OCI-M2 (cell line): ENCODE measurements around the gene MICU1.
"Not testable (repeated sequence)": the region's sequence is repeated elsewhere in the genome, so short reads cannot be mapped to it uniquely, and the experiment has no call there.

Source experiments
- DNase-seq: peaks from one replicate; lab custom pipeline; 2025; ENCODE audit not compliant: unreplicated experiment; lab: John Stamatoyannopoulos, UW

The MICU1 gene

DNA sequence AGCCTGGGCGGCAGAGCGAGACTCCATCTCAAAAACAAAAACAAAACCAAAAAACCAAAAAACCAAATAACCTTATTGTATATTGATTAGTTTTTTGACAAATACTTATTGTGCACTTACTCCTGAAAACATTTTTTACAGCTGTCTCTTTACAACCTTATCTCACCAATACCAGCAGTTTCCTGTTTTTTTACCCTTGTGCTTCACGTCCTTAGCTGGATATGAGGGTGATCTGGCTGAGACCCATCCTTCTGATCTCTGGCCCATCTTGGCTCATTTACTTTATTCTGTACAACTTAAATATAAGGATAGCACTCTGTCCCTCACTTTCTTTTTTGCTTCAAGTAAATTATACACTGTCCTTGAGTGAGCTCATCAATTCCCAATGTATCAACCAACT, 166.6 kb downstream of the MICU1 start:
- no peak for DNase-seq

DNA sequence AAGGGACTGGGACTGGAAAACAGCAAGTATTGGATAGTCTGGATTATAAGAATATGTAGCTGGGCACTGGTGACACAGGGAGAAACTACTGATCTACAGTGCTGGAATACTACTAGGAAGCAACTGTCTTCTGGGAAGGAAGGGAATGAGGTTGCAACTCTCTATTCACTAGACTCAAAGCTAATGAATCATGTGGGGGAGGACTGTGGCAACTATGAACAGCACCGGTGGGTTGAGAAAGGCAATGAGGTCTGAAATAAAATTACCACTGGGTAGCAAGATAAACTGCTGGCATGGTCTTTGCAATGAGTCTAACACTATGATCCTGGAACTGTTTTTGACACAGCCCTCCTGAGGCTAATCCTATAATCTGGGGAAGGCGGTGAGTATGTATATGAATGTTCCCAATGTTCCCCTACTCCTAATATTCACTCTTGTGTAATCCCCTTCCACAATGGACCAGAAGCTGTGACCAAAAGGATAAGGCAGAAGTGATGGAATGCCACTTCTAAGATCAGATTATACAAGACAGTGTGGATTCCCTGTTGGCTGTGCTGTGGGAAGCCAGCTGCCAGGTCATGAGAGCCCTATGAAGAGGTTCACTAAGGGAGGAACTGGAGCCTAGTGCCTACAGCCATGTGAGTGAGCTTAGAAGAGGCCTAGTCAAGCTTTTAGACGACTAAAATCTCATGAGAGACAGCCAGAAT, 169.8 kb downstream of the MICU1 start:
- DNase-seq = no peak

DNA sequence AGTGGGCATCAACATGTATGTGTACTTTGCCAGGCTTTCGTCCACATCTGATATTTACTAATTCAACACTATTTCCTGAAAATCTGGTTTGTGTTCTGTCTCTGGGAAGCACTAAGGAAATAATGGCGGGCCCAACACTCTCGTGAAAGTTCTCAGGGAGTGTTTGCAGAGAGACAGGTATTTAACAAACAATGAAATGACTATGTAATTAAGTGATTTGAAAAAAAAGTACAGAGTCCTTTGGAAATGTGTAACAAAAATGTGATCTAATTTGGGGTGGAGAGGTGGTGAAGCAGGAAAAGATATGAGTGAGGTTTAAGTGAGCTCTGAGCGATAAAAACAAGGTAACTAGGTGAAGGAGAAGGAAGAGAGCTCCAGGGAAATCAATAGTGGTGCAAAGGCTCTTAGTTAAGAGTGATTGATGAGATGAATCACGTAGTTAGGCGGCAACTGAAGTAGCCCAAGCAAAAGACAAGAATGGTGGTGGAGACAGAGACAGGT, 175.9 kb downstream of the MICU1 start:
- DNase-seq = no peak

DNA sequence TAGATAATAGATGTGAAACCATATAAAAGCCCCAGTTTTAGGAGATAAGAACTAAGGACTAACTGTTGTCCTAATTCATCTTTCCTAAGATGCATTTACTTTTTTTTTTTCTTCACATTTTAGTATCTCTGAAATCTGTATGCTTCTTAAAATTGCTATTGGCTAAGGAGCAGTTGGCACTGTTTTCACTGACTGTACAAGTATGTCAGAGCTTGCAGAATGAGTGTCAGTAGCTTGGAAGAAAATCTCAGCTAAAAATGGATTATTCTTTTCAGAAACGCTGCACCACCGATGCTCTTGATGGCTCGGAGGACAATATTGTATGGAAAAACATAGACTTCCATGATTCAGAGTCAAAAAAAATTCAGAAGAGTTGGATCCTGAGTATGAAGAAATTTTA, 180.0 kb downstream of the MICU1 start:
- no peak for DNase-seq

DNA sequence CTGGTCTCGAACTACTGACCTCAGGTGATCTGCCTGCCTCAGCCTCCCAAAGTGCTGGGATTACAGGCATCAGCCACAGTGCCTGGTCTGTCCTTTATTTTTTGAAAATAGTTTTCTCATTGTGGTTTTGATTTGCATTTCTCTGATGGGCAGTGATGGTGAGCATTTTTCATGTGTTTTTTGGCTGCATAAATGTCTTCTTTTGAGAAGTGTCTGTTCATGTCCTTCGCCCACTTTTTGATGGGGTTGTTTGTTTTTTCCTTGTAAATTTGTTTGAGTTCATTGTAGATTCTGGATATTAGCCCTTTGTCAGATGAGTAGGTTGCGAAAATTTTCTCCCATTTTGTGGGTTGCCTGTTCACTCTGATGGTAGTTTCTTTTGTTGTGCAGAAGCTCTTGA, 182.9 kb downstream of the MICU1 start:
- DNase-seq = not testable (repeated sequence)

DNA sequence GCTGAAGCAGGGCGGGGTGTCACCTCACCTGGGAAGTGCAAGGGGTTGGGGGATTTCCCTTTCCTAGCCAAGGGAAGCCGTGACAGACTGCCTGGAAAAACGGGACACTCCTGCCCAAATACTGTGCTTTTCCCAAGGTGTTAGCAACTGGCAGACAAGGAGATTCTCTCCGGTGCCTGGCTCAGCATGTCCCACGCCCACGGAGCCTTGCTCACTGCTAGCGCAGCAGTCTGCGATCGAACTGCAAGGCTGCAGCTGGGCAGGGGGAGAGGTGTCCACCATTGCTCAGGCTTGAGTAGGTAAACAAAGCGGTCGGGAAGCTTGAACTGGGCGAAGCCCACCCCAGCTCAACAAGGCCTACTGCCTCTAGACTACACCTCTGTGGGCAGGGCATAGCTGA, 190.3 kb downstream of the MICU1 start:
- DNase-seq = no peak

DNA sequence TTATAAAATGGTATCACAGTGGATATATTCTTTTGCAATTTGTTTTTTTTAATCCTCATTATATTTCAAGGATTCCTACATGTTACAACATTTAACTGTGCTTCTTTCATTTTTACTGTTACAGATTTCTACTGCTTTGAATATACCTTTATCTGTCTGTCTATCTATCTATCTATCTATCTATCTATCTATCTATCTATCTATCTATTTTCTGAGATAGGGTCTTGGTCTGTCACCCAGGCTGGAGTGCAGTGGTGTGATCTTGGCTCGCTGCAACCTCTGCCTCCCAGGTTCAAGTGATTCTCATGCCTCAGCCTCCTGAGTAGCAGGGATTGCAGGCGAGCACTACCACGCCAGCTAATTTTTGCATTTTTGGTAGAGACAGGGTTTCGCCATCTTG, 194.9 kb downstream of the MICU1 start:
- DNase-seq = not testable (repeated sequence)

DNA sequence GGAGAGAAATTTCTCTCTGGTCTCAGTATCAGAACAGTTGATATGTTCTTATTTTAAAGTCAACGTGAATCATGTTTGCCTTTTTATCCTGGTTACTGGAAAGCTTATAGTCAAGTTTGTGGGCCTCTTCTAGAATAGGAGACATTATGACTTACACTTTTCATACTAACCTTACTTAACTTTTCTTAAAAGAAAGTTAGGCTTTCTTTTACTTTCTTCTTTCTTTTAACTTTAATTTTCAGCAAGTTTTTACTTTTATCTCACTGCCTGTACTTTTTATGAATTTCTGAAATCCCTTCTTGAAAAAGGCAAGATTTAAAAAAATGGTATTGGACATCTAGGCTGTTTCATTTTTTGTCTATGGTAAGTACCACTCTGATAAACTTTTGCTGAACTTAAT, 195.9 kb downstream of the MICU1 start:
- DNase-seq = no peak

DNA sequence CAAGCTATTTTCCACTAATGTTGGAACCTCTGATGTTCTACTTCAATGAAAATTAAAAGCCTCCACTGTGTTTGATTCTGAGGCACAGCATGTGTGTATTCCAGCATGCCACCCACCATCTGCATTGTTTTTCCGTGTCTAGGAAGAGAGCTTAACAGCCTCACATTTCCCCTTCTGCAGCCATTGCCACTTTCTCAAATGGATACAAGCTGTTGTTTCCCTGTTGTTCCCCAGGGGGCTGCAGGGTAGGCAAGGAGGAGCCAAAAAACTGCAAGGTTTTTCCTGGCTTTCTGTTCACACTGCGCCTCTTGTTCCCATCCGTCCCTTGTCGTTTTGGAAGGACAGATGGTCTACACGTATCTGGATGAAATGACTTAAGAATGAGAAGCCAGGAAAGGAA, 198.9 kb downstream of the MICU1 start:
- no peak for DNase-seq

DNA sequence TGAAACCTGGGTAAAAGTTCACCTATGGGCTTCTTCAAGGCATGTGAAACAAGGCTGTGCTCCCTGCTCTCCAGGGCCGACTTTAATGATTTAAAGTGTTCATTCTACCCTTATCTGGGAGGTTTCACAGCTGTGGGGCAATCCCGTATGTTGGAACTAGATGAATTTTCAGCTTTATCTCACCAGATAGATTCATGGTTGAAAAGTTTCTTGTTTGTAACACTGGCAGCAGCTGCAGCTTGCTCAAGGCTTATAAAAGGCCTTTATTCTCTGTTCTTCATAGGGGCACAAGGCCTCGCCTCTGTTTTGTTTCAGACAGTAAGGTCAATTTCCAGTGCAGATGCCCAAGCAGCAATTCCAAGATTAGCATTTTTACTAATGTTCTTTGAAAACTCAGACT, 200.7 kb downstream of the MICU1 start:
- DNase-seq = no peak

DNA sequence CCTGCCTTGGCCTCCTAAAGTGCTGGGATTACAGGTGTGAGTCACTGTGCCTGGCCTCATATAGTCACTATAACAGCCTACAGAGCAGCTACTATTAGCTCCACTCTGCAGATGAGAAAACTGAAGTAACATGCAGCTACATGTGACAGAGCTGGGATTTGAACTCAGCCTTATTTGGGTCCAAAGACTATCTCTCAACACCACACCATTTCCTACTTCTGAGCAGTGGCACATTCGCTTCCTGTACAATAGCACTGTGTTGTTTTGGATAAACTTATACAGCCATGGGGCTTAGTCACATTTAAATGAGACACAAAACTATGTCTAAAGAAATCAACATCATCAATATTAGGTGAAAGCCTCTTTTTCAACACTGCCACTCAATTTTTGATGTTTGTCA, 201.3 kb downstream of the MICU1 start:
- no peak for DNase-seq

DNA sequence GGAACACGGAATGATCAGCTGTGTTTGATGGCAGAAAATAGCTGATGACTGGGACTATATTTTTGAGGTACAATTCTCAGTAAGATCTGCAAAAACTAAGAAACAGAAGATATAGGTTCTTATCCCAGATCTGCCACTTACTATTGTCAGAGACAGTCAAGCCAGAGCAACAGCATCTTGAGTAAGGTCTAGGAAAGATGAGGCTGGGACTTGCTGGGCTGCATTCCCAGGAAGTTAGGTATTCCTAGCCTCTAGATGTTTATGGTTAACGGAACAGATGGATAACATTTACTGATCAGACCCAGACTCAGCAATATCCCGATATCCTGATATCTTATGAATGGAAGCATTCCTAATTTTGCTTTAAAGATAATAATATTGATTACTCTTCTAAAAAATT, 202.5 kb downstream of the MICU1 start:
- no peak for DNase-seq

DNA sequence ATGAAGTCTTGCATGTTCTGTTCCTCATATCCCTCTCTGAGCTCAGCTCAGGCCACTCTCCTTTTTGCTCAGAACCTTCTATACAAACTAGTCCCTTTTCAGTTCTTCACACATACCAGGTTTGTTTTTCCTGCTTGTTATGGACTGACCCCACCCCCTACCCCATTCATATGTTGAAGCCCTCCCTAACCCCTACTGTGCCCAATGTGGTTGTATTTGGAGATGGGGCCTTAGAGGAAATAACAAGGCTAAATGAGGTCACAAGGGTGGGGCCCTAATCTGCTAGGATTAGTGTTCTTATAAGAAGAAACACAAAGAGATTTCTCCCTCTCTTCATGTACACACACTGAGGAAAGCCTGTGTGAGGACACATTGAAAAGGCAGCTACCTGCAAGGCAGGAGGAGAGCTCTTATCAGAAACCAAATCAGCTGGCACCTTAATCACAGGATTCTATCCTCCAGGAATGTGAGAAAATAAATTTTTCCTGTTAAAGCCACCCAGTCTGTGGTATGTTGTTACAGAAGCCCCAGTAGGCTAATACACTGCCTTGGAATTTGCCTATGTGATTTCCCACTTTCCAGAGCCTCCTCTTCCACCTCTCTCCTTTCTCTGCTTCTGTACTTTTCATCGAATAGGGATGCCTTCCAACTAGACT, 203.9 kb downstream of the MICU1 start:
- no peak for DNase-seq

DNA sequence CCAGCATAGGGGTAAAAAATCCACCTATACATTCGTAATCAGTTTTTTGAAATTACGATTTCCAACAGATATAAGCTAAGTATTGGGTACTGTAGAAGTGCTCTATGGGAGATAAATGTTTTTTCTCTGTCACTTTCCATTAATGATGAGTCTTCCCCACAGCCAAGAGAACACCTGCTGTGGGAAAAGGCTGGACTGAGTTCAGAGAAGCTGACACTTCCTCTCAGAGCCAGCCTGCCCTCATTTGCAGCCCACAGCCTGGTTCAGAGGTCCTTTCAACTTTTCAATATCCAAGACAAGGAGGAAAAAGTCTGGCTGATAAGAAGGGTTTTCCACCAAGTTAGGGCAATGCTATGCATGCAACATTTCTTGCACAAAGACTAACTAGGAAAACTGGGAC, 206.6 kb downstream of the MICU1 start:
- DNase-seq = no peak

DNA sequence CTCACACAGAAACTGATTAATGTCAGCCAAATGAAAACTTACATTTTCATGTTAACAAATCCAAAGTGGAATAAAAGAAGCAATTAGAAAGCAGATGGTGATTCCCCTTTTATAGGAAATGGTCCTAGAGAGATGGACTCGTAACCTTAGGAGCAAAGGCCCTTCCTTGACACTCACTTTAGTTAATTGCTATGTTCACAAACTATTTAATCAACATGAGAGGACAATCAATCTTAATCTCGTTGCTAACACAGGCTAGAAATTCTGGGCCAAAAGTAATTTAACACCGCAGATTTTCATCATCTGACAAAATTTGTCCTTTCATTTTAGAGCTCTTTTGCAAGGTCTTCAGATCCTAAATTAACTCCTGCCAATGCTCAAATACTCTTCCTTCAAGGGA, 207.2 kb downstream of the MICU1 start:
- no peak for DNase-seq

DNA sequence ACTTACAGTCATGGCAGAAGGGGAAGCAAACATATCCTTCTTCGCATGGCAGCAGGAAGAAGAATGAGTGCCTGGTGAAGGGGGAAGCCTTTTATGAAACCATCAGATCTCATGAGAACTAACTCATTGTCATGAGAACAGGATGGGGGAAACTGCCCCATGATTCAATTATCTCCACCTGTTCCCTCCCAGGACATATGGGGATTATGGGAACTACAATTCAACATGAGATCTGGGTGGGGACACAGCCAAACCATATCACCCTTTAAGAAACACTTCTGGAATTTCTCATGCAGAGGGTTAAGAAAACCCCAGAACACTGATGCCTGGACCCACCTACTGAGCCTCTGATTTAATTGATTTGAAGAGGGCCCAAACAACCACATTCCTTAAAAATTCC, 207.9 kb downstream of the MICU1 start:
- DNase-seq = no peak

DNA sequence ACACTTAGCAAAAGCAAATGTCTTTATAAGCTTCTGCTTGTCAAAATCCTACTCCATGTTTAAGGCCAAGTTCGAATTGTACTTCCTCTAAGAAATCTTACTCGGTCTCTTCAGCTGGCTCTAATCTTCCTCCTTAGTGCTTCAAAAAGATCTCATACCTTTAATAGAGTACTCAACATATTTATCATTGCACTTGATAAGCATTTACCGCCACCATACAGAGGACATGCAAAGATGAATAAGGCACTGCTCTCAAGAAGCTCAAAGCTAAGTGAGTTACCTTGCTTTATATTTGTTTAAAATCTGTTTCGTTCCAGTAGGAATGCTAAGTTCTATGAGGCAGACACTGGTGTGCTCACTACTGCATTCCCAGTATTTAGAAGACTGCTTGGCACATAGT, 209.2 kb downstream of the MICU1 start:
- DNase-seq = no peak

DNA sequence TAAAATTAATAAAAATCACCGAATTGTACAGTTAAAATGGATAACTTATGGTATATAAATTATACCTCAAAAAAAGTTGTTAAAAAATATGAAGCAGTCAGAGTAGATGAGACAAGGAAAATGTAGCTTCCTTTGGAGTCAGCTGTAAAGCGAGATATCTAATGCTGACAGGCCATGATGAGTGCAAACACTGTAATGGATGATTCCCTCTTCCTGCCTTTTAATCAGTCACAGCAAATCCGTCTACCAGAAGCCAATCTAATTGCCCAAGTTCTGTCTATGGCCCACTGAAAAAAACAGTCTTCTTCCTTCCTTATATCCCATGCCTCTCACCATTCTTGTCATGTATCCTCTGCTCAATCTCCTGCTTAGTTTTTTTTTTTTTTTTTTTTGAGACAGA, 211.2 kb downstream of the MICU1 start:
- no peak for DNase-seq

DNA sequence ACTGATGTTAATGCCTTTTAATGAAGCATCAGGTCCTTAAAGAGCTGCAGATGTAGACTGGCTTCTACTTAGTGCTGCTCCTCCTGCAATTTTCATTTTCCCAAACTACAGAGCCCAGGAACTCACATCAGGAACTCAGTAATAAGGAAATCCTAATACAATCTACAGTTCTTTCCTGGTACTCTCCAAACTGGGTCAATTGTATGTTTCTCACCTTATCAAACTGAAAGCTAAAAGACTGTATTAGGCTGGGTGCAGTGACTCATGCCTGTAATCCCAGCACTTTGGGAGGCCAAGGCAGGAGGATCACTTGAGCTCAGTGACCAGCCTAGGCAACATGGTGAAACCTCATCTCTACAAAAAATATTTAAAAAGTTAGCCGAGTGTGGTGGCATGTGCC, 216.7 kb downstream of the MICU1 start:
- no peak for DNase-seq

DNA sequence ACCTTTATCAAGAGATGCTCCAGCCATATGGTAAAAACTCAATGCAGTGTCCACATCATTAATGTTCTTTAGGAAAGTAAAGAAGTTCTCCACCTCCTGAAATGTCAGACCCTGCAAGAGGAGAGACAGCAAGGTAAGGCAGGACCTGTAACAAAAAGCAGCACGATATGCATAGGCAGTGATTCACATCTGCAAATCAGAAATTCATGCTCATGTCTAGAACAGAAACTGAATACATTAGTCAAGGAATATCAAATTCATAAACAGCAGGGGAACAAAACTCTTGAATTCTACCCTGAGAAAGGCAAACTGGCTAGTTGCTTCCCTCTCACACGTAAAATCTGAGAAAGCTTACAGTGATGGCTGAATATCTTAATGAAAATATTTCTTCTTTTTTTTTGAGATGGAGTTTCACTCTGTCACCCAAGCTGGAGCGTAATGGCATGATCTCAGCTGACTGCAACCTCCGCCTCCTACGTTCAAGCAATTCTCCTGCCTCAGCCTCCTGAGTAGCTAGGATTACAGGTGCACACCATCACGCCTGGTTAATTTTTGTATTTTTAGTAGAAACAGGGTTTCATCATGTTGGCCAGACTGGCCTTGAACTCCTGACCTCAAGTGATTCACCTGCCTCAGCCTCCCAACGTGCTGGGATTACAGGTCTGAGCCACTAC, 217.8 kb downstream of the MICU1 start:
- DNase-seq = no peak

DNA sequence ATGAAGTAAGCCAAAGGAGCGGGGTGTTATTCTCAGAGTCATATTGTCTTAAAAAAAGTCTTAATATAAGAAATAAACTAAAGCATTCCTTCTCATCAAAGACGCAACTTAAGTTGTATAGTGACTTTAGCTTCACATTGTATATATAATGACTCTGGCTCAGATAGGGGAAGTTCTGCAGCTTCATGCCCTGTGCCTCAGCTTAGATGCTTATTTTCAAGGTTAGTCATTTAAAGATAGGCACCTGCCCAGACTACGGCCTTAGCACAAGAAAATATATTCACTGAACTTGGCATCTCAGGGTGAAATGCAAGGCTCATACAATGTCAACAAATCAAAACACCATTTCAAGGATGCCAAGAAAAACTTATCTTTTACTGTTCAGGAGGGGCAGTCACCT, 218.4 kb downstream of the MICU1 start:
- DNase-seq = no peak

DNA sequence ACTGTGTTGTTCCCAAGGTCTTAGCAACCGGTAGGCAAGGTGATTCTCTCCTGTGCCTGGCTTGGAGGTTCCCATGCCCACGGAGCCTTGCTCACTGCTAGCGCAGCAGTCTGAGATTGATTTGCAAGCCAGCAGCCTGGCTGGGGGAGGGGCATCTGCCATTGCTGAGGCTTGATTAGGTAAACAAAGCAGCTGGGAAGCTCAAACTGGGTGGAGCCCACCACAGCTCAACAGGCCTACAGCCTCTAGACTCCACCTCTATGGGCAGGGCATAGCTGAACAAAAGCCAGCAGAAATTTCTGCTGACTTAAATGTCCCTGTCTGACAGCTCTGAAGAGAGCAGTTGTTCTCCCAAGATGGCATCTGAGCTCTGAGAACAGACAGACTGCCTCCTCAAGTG, 230.3 kb downstream of the MICU1 start:
- DNase-seq = not testable (repeated sequence)
